Stimulated activated CD4-positive, alpha-beta T cell treated with anti-CD3 and anti-CD28 coated beads, Interleukin-12 subunit alpha, Interleukin-12 subunit beta, amount 100 ng/mL, for 48 hours (primary cell): ENCODE results near the gene RBM28.
"Not testable (repeated sequence)": the region's sequence is repeated elsewhere in the genome, so short reads cannot be mapped to it uniquely, and the experiment has no call there.

Source experiments
- DNase-seq, 3 donors: peaks; one replicate each; pipeline ENCODE4 v3.0.0-alpha.2; 2020; ENCODE audit warnings: low read depth in 2 of 3, low spot score in 1 of 3

The RBM28 gene

DNA sequence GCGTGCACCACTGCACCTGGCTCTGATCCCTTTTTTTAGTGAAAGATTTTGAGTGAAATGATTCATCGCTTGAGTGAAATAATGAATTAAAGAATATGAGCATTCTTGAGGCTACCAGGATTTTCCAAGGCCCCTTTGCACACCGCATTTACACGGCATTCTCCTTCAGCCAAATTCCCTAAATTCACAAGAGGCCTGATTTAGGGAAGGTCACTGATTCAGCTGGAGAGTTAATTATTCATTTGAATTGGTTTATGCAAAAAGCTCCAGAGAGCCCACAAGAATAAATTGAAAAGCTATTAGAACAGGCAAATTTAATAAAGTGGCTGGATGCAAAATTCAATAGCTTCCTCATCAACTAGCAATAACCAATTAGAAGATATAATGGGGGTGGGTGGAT lies 56.2 kb downstream of the RBM28 start:
- DNase-seq = no peak

- DNase-seq = no peak
These were observed 59.6 kb downstream of the RBM28 start for GRCh38 chr7:128284102-128284501.

GRCh38 chr7:128281605-128282380 lies 61.9 kb downstream of the RBM28 start:
- DNase-seq = no peak

GRCh38 chr7:128280451-128280850 lies 63.3 kb downstream of the RBM28 start:
- not testable (repeated sequence) for DNase-seq

- DNase-seq = no peak
These were observed 64.5 kb downstream of the RBM28 start for GRCh38 chr7:128279124-128279713.

GRCh38 chr7:128278366-128278765 lies 65.3 kb downstream of the RBM28 start:
- DNase-seq = no peak

DNA sequence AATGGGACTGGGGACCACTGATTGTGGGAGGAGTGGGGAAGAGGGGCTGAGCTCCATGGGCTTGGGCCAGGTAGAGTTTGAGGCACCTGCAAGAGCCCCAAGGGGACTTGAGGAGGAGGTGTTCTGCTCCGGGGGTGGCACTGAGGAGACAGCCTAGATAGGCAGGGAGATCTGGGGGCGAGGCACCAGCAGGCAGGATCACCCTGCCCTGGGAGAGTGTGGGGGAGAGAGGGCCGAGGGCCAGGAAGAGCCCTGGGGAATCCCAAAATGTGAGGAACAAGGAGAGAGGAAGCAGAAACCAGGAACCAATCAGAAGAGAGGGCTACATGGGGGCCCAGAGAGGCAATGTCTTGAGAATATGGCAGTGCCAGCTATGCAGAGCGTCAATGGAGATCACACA lies 68.0 kb downstream of the RBM28 start:
- no peak for DNase-seq

- DNase-seq = no peak
These were observed 68.7 kb downstream of the RBM28 start for GRCh38 chr7:128274884-128275603.

DNA sequence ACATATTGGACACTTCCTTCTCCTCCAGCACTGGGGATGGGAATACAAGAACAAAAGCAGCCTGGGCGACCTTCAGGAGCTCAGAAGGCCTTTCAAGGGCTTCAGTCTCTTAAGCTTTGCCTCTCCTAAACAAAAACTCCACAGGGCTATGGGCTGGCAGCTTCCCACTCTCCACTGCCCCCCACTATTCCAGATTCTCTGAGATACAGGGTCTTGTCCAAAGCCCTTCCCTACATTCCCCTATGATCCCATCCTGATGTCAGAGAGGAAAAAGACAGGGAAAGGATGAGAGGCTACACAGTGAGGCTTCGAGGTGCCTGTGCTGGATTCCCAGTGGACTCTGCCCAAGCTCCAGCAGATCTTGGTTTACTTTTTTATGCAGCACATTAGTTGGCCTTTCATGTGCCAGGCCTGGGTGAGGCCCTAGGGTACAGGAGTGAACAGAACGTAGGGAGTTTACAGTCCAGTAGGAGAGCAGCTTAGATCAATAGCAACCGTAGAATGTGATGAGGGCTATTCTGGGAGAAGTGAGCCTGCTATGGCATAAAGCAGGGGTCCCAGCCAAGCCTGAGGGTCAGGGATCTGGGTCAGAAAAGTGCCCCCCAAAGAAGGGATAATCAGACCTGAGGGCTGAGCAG lies 69.3 kb downstream of the RBM28 start:
- no peak for DNase-seq

- no peak for DNase-seq
These were observed 71.7 kb downstream of the RBM28 start for GRCh38 chr7:128271942-128272481.

- no peak for DNase-seq
These were observed 72.2 kb downstream of the RBM28 start for GRCh38 chr7:128271471-128271941.

- DNase-seq = no peak
These were observed 72.9 kb downstream of the RBM28 start for GRCh38 chr7:128270826-128271272.

DNA sequence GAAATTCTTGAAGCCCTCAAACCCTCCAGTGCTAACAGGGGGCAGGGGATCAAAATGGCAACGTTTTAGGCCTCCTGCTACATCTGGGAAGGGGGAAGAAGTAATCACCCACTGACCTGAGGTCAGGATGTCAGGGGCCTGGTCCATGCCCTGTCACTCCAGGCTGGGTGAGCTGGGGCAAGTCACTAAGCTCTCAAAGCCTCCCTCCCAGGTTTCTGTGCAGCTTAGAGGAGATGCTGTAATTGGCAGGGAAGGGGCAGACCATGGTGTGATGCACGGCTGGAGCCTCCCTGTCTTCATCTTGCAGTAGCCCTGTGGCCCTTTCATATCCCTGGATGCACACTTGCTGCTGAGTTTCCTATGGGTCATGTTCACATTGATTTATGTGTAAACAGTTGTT lies 75.5 kb downstream of the RBM28 start:
- no peak for DNase-seq

GRCh38 chr7:128267595-128267924 lies 76.1 kb downstream of the RBM28 start:
- no peak for DNase-seq

- no peak for DNase-seq
These were observed 76.7 kb downstream of the RBM28 start for GRCh38 chr7:128266883-128267594.

DNA sequence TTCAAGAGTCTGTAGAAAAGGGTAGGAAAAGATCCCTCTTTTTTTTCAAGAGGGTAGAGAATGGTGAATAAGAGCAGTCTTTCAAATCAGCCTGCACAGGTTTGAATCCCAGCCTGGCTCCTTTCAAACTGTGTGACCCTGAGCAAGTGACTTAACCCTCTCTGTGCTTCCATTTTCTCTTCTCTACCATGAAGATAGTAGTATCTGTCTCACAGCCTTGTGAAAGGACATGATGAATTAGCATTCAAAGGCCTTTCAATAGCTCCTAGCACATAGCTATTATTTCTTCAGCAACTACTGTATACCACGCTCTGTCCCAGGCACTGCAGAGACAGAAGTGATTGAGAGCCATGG lies 77.2 kb downstream of the RBM28 start:
- no peak for DNase-seq

- DNase-seq = no peak
These were observed 77.8 kb downstream of the RBM28 start for GRCh38 chr7:128265906-128266300.

DNA sequence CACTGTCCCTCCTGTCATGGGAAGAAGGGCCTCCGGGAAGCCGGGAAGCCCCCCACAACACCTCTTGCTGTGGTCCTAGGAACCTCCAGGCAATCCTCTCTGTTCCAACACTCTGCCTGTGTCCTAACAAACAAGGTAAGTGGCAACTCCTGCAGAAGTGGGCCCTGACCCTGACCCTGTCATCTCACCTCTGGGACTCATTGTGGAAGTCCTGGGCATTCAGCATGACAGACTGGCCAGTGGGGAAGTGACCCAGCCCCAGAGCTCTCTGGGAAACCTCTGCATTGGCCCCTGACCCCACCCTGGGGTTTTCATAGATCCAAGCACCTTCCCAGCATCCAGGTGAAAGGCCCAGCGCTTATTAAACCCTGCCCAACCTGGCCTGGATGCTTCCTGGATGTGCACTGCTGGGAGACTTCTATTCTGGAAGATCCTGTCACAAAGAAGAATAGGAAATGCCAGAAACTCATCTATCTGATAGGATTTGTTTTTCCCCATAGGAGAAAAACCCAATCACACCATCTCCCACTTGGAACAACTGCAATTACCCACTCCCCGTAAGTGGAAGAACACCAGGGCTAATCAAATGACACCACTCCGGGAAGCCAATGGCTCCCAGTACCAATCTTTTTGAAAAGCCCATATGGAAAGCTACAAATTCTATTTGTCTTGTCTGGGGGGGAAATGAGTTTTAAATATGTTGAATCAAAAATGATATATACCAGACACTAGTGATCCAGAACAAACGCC lies 78.4 kb downstream of the RBM28 start:
- DNase-seq = no peak

- DNase-seq = no peak
These were observed 79.2 kb downstream of the RBM28 start for GRCh38 chr7:128264477-128264876.

DNA sequence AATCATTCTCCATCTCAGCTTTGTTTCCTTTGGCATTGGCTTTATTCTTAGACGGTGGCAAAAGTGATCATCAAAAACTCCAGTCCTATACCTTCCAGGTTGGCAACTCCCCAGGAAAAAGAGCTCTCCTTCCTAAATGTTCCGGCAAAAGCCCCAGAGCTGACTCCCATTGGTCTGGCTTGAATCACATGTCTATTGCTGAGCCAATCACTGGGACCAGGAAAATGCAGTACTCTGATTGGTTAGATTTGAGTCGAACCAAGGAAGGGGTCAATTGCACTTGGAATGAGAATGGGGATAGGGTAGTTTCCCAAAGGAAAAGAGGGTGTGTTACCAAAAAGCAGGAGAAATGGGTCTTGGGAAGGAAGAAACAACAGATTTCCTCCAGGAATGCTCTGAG lies 80.3 kb downstream of the RBM28 start:
- DNase-seq = no peak
